Activated T-cell treated with anti-CD3 and anti-CD28 coated beads, Interleukin-2, amount 50 U/mL, for 24 hours (primary cell): ENCODE results near the gene ARL2.
"Not testable (repeated sequence)": the region's sequence is repeated elsewhere in the genome, so short reads cannot be mapped to it uniquely, and the experiment has no call there.

Source experiments
- DNase-seq: peaks from one replicate; pipeline ENCODE4 v3.0.0-alpha.2; 2020
- H3K27ac Mint-ChIP-seq: 2 replicates; pipeline ENCODE4 v1.8.0; 2020; ENCODE audit warnings: mild to moderate bottlenecking, mixed read lengths
- H3K27me3 Mint-ChIP-seq: 2 replicates; pipeline ENCODE4 v1.8.0; 2020; ENCODE audit warnings: mixed read lengths
- H3K36me3 Mint-ChIP-seq: 2 replicates; pipeline ENCODE4 v1.8.0; 2020; ENCODE audit warnings: low read depth, mixed read lengths
- H3K4me1 Mint-ChIP-seq: 2 replicates; pipeline ENCODE4 v1.8.0; 2020; ENCODE audit warnings: low read depth, mixed read lengths
- H3K4me3 Mint-ChIP-seq: 2 replicates; pipeline ENCODE4 v1.8.0; 2020; ENCODE audit warnings: mild to moderate bottlenecking, moderate library complexity, mixed read lengths
- H3K9me3 Mint-ChIP-seq: 2 replicates; pipeline ENCODE4 v1.8.0; 2020; ENCODE audit warnings: mixed read lengths

ARL2 gene

DNA sequence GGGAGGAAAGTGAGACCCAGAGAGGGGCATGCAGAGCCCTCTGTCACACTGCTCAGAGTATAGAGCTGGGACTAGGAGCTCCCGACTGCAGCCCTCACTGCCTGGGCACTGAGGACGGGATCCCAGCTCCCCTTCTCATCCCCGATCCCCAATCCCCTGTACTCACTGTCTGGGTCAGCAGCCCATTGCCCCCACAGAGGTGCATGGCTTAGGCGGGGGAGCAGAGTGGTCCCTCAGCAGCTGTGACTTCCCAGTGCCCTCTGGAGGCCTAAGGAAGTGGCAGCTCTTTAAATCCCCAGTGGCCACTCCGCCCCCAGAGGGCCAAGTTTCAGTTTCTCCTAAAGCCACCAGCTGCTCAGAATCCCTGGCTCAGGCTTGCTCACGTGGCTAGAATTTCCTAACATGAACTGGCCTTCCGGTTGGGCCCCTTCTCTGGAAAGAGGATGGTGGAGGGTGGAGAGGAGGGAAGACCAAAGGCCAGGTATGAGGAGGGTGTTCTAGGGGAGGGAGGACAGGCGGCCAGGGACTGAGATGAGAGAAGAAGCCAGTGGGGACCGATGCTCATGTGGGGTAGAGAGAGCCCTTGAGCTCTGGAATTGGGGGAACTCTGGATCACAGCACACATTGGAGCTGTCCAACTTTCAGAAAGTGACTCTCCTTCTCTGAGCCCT, 17.1 kb upstream of the ARL2 start, which contains the start of gene BATF2:
Gene BATF2, minus strand, starts transcription at position 262 of the 671 bp plus-strand sequence. Its CDS starts 57 bp downstream, at position 205.
- Mint-ChIP-seq H3K27ac (no peak within 1 kb of the TSS), H3K36me3 (no peaks in the 10 kb centered on the region), H3K27me3 (peaks cover 2% of the 10 kb centered on the region), H3K4me1 (peaks cover 11% of the 10 kb centered on the region), H3K9me3 (no peaks in the 10 kb centered on the region), H3K4me3 (no peak within 1 kb of the TSS)
- no peak for DNase-seq

DNA sequence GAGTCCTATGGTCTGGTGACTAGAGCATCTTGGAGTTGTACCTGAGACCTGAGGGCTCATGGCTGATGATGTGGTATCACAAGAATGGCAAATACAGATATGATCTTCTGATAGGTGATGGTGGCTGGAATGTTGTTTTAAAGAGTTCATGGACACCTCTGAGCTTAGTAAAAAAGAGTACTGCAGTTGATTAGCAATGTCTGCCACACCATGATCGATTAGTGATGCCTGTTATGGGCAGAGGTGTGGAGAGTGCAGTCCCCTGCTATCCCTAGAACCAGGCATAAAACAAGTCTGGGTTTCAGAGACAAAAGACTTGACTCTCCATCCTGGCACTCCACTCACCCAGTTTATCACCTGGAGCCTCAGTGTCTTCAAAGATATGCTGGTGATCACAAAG, 15.8 kb upstream of the ARL2 start:
- no peaks in the 10 kb centered on the region for H3K36me3 Mint-ChIP-seq
- H3K27me3 Mint-ChIP-seq = peaks cover 2% of the 10 kb centered on the region
- peaks cover 11% of the 10 kb centered on the region for H3K4me1 Mint-ChIP-seq
- H3K9me3 Mint-ChIP-seq = no peaks in the 10 kb centered on the region
- H3K4me3 Mint-ChIP-seq = no peak overlapping the region
- peak overlapping the region; percentile 30 for H3K27ac Mint-ChIP-seq
- no peak for DNase-seq

DNA sequence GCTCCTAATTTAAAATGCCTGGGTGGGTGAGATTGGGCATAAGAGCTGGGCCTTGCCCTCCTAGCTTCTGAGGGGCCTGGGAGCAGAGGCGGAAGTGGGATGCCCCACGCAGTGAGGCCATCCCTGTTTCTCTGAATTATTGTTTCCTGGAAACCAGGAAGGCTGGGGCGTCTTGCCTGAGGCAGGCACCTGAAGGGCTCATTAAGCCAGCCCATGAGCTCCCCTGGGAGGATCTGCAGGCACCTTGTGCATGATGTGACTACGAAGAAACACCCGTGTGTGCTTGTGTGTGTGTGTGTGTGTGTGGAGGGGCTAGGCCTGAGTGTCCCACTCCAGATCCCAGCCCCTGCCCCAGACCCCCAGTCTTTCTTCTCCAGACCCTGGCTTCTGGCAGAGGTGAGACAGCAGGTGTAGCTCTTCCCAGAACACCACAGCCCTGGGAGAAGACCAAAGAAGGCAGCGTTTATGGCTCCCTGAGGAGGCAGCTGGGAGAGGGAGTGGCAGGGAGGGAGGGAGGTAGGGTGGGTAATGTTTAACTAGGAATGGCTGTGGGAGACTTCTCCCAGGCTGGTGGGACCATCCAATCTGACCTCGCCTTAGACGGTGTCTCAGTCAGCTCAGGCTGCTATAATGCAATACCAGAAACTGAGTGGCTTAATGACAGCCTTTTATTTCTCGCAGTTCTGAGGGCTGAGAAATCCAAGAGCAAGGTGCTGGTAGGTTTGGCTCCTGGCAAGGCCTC, 15.1 kb upstream of the ARL2 start:
- Mint-ChIP-seq H3K36me3 (no peaks in the 10 kb centered on the region), H3K27me3 (peaks cover 2% of the 10 kb centered on the region), H3K4me1 (peaks cover 11% of the 10 kb centered on the region), H3K27ac (peak overlapping the region; percentile 30), H3K9me3 (no peaks in the 10 kb centered on the region), H3K4me3 (no peak overlapping the region)
- no peak for DNase-seq

DNA sequence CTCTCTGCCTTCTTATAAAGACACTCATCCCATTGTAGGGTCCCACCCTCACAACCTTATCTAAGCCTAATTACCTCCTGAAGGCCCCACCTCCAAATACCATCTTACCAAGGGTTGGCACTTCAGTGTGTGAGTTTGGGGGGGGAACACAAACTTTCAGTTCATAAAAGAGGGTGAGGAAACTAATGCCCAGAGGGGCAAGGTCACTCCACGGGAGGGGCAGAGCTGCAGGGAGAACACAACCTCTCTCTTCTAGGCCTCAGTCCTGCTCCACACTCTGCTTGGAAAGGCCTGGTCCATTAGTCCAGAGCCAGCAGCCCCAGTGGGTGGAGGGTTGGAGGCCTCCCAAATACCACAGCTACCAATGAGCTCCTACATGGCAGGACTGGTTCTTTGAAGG, 14.5 kb upstream of the ARL2 start:
- Mint-ChIP-seq H3K4me1 (peaks cover 11% of the 10 kb centered on the region), H3K36me3 (no peaks in the 10 kb centered on the region), H3K27ac (no peak overlapping the region), H3K9me3 (no peaks in the 10 kb centered on the region), H3K4me3 (no peak overlapping the region), H3K27me3 (peaks cover under 1% of the 10 kb centered on the region)
- DNase-seq = no peak

DNA sequence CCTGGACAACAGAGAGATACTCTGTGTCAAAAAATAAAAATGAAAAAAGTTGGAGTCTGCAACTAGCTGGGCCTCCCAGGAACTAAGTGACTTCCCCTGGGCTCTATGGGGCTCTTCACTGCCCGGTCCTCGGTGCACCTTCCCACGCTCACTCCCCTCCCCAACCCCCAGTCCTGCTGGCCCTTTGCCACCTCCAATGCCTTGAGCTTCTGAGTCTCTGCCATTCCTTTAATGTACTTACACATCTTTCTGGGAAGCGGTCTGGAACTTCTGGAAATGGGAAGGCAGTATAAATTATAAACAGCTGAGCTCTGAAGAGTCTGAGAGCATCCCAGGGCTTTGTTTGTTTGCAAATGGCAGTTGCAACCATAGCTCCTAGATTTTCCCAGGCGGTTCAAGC, 11.3 kb upstream of the ARL2 start:
- Mint-ChIP-seq H3K36me3 (no peaks in the 10 kb centered on the region), H3K27me3 (no peaks in the 10 kb centered on the region), H3K27ac (no peak overlapping the region), H3K4me1 (peaks cover 10% of the 10 kb centered on the region), H3K4me3 (no peak overlapping the region), H3K9me3 (no peaks in the 10 kb centered on the region)
- DNase-seq = no peak

GRCh38 chr11:65003282-65003681, 10.7 kb upstream of the ARL2 start:
- H3K36me3 Mint-ChIP-seq = no peaks in the 10 kb centered on the region
- H3K9me3 Mint-ChIP-seq = no peaks in the 10 kb centered on the region
- H3K27me3 Mint-ChIP-seq = no peaks in the 10 kb centered on the region
- no peak overlapping the region for H3K27ac Mint-ChIP-seq
- no peak for DNase-seq
- H3K4me1 Mint-ChIP-seq = peaks cover 7% of the 10 kb centered on the region
- no peak overlapping the region for H3K4me3 Mint-ChIP-seq

DNA sequence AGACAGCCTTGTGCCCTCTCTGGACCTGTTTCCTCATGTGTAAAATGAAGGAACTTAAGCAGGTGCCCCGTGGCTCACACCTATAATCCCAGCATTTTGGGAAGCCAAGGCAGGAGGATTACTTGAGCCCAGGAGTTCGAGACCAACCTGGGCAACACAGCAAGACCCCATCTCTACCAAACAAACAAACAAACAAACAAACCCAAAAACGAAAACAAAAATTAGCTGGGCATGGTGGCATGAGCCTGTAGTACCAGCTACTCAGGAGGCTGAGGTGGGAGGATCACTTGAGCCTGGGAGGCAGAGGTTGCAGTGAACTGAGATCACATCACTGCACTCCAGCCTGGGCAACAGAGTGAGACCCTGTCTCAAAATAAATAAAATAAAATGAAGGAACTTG, 10.0 kb upstream of the ARL2 start:
- H3K36me3 Mint-ChIP-seq, H3K9me3 Mint-ChIP-seq, H3K27me3 Mint-ChIP-seq, DNase-seq, H3K27ac Mint-ChIP-seq, H3K4me3 Mint-ChIP-seq, H3K4me1 Mint-ChIP-seq: not testable (repeated sequence)

GRCh38 chr11:65008016-65008415, 5.9 kb upstream of the ARL2 start:
- no peak for DNase-seq
- no peaks in the 10 kb centered on the region for H3K36me3 Mint-ChIP-seq
- no peaks in the 10 kb centered on the region for H3K27me3 Mint-ChIP-seq
- H3K4me3 Mint-ChIP-seq = no peak overlapping the region
- no peak overlapping the region for H3K27ac Mint-ChIP-seq
- peaks cover 3% of the 10 kb centered on the region for H3K4me1 Mint-ChIP-seq
- no peaks in the 10 kb centered on the region for H3K9me3 Mint-ChIP-seq

- Mint-ChIP-seq H3K27ac (no peak overlapping the region), H3K4me3 (no peak overlapping the region), H3K36me3 (peaks cover 2% of the 10 kb centered on the region), H3K9me3 (no peaks in the 10 kb centered on the region), H3K4me1 (peaks cover 10% of the 10 kb centered on the region), H3K27me3 (no peaks in the 10 kb centered on the region)
- no peak for DNase-seq
Measured at GRCh38 chr11:65008873-65009272, 5.1 kb upstream of the ARL2 start.

GRCh38 chr11:65013130-65013887, 651 bp upstream of the ARL2 start:
- Mint-ChIP-seq H3K36me3 (peaks cover 27% of the 10 kb centered on the region), H3K27ac (peak overlapping the region; percentile 99), H3K4me1 (peaks cover 31% of the 10 kb centered on the region), H3K27me3 (no peaks in the 10 kb centered on the region), H3K9me3 (no peaks in the 10 kb centered on the region), H3K4me3 (peak overlapping the region; percentile 89)
- peak; percentile 93 for DNase-seq

DNA sequence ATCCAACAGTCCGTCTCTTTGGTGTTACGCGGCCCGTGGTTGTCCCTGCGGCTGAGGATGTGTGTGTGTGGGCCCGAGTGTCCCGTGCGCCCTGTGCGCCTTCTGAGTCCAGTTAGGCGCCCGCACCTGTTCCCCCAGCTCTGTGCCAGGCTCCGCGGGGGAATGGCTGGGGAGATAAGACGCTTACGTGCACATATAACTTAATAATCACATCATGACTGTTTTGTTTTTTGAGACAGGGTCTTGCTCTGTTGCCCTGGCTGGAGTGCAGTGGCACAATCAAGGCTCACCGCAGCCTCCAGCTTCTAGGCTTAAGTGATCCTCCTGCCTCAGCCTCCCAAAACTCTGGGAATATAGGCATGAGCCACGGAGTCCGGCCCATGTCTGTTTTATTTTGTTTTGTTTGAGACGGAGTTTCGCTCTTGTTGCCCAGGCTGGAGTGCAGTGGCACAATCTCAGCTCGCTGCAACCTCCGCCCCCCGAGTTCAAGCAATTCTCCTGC, 817 bp downstream of the ARL2 start:
- Mint-ChIP-seq H3K4me1 (peaks cover 31% of the 10 kb centered on the region), H3K27me3 (no peaks in the 10 kb centered on the region), H3K27ac (peak overlapping the region; percentile 96)

DNA sequence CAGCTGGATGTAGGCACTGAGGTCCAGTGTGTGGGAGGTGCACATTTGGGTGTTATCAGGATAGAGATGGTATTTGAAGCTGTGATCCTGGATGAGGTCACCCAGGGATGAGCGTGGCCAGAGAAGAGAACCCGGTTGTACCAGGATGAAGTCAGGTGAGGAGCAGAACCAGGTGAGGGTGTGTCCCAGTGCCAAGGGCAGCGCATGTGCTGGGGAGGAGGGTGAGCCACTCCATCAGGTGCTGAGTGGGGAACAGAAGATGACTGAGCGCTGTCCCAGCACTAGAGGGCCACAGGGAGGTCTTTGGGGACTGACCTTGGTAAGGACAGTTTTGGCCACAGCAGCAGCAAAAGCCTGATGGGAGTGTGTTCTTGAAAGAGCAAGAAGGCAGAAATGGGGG, 2.7 kb downstream of the ARL2 start:
- no peak for DNase-seq
- peak overlapping the region; percentile 8 for H3K27ac Mint-ChIP-seq
- H3K36me3 Mint-ChIP-seq = peaks cover 55% of the 10 kb centered on the region
- H3K4me1 Mint-ChIP-seq = peaks cover 31% of the 10 kb centered on the region
- no peaks in the 10 kb centered on the region for H3K27me3 Mint-ChIP-seq
- no peak overlapping the region for H3K4me3 Mint-ChIP-seq
- H3K9me3 Mint-ChIP-seq = no peaks in the 10 kb centered on the region

More for the DNA sequence above, 817 bp downstream of the ARL2 start:
- no peaks in the 10 kb centered on the region for H3K9me3 Mint-ChIP-seq
- peak overlapping the region; percentile 89 for H3K4me3 Mint-ChIP-seq
- no peak for DNase-seq
- H3K36me3 Mint-ChIP-seq = peaks cover 41% of the 10 kb centered on the region

- DNase-seq = no peak
- Mint-ChIP-seq H3K27me3 (no peaks in the 10 kb centered on the region), H3K36me3 (peaks cover 62% of the 10 kb centered on the region), H3K4me1 (peaks cover 29% of the 10 kb centered on the region), H3K9me3 (no peaks in the 10 kb centered on the region), H3K27ac (peak overlapping the region; percentile 38), H3K4me3 (no peak overlapping the region)
Measured at GRCh38 chr11:65017937-65018336, 4.0 kb downstream of the ARL2 start.

GRCh38 chr11:65019824-65020223, 5.9 kb downstream of the ARL2 start:
- Mint-ChIP-seq H3K9me3 (no peaks in the 10 kb centered on the region), H3K4me1 (peaks cover 19% of the 10 kb centered on the region), H3K27me3 (no peaks in the 10 kb centered on the region), H3K4me3 (no peak overlapping the region), H3K36me3 (peaks cover 58% of the 10 kb centered on the region), H3K27ac (no peak overlapping the region)
- no peak for DNase-seq
